ENCODE measurements around the gene ADA.
A peak's percentile ranks its signal among the peaks of the same experiment; 100 is the strongest.

The ADA gene

GRCh38 chr20:44584162-44584561, 67.3 kb downstream of the ADA start:
- Histone ChIP-seq H3K36me3 (ENCODE audit: control insufficient read depth, low read length) (peaks cover 36% of the 10 kb centered on the region), H3K4me2 (ENCODE audit: low read length) (peak overlapping the region; percentile 83), H3K79me2 (ENCODE audit: control insufficient read depth, low read length) (peaks cover 62% of the 10 kb centered on the region), H3F3A (ENCODE audit: control insufficient read depth, insufficient read depth) (peaks cover 51% of the 10 kb centered on the region), H3K9me2 (replicated peaks; ENCODE audit: control insufficient read depth, low read length) (no peaks in the 10 kb centered on the region), H3K4me3 (ENCODE audit: low read length) (peak overlapping the region; percentile 81), H3K4me1 (ENCODE audit: control insufficient read depth, low read length) (peaks cover 100% of the 10 kb centered on the region), H3K27me3 (ENCODE audit: control insufficient read depth, low read length) (no peaks in the 10 kb centered on the region), H3K9me3 (ENCODE audit: control insufficient read depth, insufficient read depth, low read length) (no peaks in the 10 kb centered on the region), H4K20me1 (ENCODE audit: control insufficient read depth, insufficient read depth, low read depth, low read length) (no peaks in the 10 kb centered on the region), H3K27ac (ENCODE audit: low read depth, low read length) (peak overlapping the region; percentile 95)
- no peak for TF ChIP-seq EZH2phosphoT487 (IDR thresholded peaks at IDR 0.05; ENCODE audit: borderline replicate concordance, low read length)
- peak; percentile 34 for TF ChIP-seq CTCF (IDR thresholded peaks at IDR 0.05; ENCODE audit: low read depth, low read length, poor library complexity, severe bottlenecking)

DNA sequence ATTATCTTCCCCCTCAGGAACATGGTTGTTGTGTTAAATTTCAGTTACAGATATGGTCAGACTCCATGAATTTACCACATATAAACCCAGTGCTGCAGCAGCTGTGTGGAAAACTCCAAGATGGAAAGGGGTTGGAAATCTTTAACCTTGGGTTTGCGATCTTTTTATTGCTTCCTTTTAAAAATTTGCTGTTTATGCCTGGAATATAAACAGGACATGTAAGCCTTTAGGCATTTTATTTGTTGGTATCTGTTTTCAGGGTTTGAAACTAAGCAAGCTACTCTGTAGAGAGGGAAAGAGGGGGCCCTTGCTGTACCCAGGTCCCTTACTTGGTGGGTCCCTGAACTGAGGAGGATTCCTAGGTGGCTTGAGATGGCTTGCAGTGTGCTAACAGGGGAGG, 68.3 kb downstream of the ADA start:
- Histone ChIP-seq H3K27me3 (ENCODE audit: control insufficient read depth, low read length) (no peaks in the 10 kb centered on the region), H3K4me2 (ENCODE audit: low read length) (peak overlapping the region; percentile 83), H3F3A (ENCODE audit: control insufficient read depth, insufficient read depth) (peaks cover 58% of the 10 kb centered on the region), H3K9me2 (replicated peaks; ENCODE audit: control insufficient read depth, low read length) (no peaks in the 10 kb centered on the region), H3K27ac (ENCODE audit: low read depth, low read length) (peak overlapping the region; percentile 95), H3K4me1 (ENCODE audit: control insufficient read depth, low read length) (peaks cover 95% of the 10 kb centered on the region), H4K20me1 (ENCODE audit: control insufficient read depth, insufficient read depth, low read depth, low read length) (no peaks in the 10 kb centered on the region), H3K9me3 (ENCODE audit: control insufficient read depth, insufficient read depth, low read length) (no peaks in the 10 kb centered on the region), H3K4me3 (ENCODE audit: low read length) (peak overlapping the region; percentile 81), H3K36me3 (ENCODE audit: control insufficient read depth, low read length) (peaks cover 30% of the 10 kb centered on the region), H3K79me2 (ENCODE audit: control insufficient read depth, low read length) (peaks cover 52% of the 10 kb centered on the region)
- TF ChIP-seq CTCF (IDR thresholded peaks at IDR 0.05; ENCODE audit: low read depth, low read length, poor library complexity, severe bottlenecking): no peak
- no peak for TF ChIP-seq EZH2phosphoT487 (IDR thresholded peaks at IDR 0.05; ENCODE audit: borderline replicate concordance, low read length)

DNA sequence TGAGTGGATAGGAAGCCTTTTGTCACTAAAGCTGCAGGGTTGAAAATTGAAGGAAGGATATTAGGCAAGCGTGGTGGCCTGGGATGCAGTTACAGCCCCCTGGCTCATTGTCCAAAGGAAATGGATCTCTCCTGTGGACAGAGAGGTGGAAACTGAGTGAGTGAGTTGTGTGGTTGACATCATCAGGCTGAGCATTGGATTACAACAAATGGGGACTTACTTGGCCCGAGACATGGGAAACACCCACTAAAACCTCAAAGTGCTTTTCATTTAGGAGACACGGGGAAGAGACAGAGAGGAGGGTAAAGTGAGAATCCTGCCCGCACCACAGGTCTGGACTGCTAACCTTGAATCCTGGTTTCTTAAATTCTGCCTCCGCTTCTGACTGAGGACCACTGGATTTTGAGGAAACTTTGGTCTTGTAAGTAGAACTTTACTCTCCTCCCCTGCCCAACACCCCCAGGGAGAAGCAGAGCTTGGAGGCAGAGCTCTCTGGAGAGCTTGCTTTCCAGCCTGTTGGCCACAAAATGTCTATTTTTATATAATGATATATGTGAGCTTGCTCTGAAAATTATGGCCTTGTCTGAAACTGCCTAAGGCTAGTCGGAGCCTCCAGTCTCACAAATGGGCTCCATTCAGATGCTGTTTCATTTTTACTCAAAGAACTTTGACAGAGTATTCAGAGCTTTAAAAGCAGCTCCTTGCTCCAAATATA, 69.0 kb downstream of the ADA start, which contains the start of gene PKIG:
TSS of gene PKIG (plus strand) at position 269 of the 715 bp plus-strand sequence. CDS start 31,978 bp downstream, outside the sequence.
- no peaks in the 10 kb centered on the region for H4K20me1 ChIP-seq (ENCODE audit: control insufficient read depth, insufficient read depth, low read depth, low read length)
- H3K36me3 ChIP-seq (ENCODE audit: control insufficient read depth, low read length): peaks cover 24% of the 10 kb centered on the region
- H3K9me3 ChIP-seq (ENCODE audit: control insufficient read depth, insufficient read depth, low read length): no peaks in the 10 kb centered on the region
- H3K4me1 ChIP-seq (ENCODE audit: control insufficient read depth, low read length): peaks cover 88% of the 10 kb centered on the region
- TF ChIP-seq EZH2phosphoT487 (IDR thresholded peaks at IDR 0.05; ENCODE audit: borderline replicate concordance, low read length) (no peak), CTCF (IDR thresholded peaks at IDR 0.05; ENCODE audit: low read depth, low read length, poor library complexity, severe bottlenecking) (no peak)
- H3K4me2 ChIP-seq (ENCODE audit: low read length): peak within 1 kb of the TSS; percentile 83
- H3K4me3 ChIP-seq (ENCODE audit: low read length): peak within 1 kb of the TSS; percentile 81
- H3K9me2 ChIP-seq (replicated peaks; ENCODE audit: control insufficient read depth, low read length): no peaks in the 10 kb centered on the region
- no peaks in the 10 kb centered on the region for H3K27me3 ChIP-seq (ENCODE audit: control insufficient read depth, low read length)
- peak within 1 kb of the TSS; percentile 95 for H3K27ac ChIP-seq (ENCODE audit: low read depth, low read length)
- peaks cover 46% of the 10 kb centered on the region for H3K79me2 ChIP-seq (ENCODE audit: control insufficient read depth, low read length)
- peaks cover 54% of the 10 kb centered on the region for H3F3A ChIP-seq (ENCODE audit: control insufficient read depth, insufficient read depth)

All from DOHH2 (cell line).